SJSA1 (cell line): ENCODE data around the gene MFAP5. TPM values are rescaled to one million over a fixed set of nuclear protein-coding genes. Genes with fewer than 3 reads are reported as not detected.

Source experiments
- DNase-seq, 2 experiments: peaks; one replicate each; pipeline ENCODE4 v3.0.0-alpha.2; 2015 to 2020; ENCODE audit warnings: low spot score in 2 of 2, low read depth in 1 of 2
- H3K27ac ChIP-seq: fragments of 250-450 bp; sonication (Bioruptor Pico); 2 replicates; pipeline ENCODE4 v1.5.1; 2020; ENCODE audit warnings: mild to moderate bottlenecking, moderate library complexity
- H3K27me3 ChIP-seq: fragments of 250-450 bp; sonication (Bioruptor Pico); replicated peaks from 2 replicates; pipeline ENCODE4 v1.5.1; 2020; ENCODE audit warnings: mild to moderate bottlenecking, moderate library complexity
- H3K36me3 ChIP-seq: fragments of 250-450 bp; sonication (Bioruptor Pico); 2 replicates; pipeline ENCODE4 v1.5.1; 2020; ENCODE audit warnings: mild to moderate bottlenecking
- H3K4me1 ChIP-seq: fragments of 250-450 bp; sonication (Bioruptor Pico); replicated peaks from 2 replicates; pipeline ENCODE4 v1.6.1; 2021; ENCODE audit warnings: mild to moderate bottlenecking
- H3K4me3 ChIP-seq: fragments of 250-450 bp; sonication (Bioruptor Pico); 2 replicates; pipeline ENCODE4 v1.5.1; 2020; ENCODE audit warnings: mild to moderate bottlenecking
- H3K9me3 ChIP-seq: fragments of 250-450 bp; sonication (Bioruptor Pico); replicated peaks from 2 replicates; pipeline ENCODE4 v1.5.1; 2020; ENCODE audit warnings: mild to moderate bottlenecking
- total RNA-seq: library from RNA; depleted of rRNA; stranded (reverse); fragments of >200 nt; shearing (Covaris generic); gene quantifications from 2 replicates; pipeline ENCODE4 v1.2.3, GENCODE V29; 2014; rRNA removed

MFAP5 gene, protein sequence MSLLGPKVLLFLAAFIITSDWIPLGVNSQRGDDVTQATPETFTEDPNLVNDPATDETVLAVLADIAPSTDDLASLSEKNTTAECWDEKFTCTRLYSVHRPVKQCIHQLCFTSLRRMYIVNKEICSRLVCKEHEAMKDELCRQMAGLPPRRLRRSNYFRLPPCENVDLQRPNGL
- total RNA-seq, result 1.7 and 2.3 TPM in 2 replicates

DNA sequence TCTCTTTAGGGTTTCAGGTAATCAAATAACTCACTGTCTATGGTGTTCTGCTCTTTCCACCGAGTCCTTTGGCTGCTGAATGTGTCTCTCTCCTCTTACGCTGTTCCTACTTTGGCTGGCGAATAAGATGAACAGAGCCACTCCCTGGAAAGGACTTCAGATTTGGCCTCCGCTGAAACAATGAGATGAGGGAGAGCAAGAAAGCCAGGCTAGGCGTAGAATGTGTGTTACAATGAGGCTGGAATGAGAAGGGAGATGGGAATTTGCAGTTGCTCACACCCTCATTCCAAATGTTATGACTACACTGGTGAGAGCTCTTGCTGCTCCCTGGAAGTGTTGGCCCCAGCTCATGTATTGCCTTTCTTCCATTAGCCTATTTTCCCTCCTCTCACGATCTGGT, at the start of gene MFAP5:
Gene MFAP5 (minus strand): TSS at position 234 of the 400 bp plus-strand sequence. CDS start 722 bp downstream, outside the sequence.
- Histone ChIP-seq H3K27me3 (0 out of 2 replicates have a peak, but pooled peaks cover 6% of the 10 kb centered on the region), H3K27ac (no peak within 1 kb of the TSS), H3K4me1 (no peaks in the 10 kb centered on the region), H3K9me3 (no peaks in the 10 kb centered on the region), H3K36me3 (no peaks in the 10 kb centered on the region), H3K4me3 (no peak within 1 kb of the TSS)
- DNase-seq, result no peak

DNA sequence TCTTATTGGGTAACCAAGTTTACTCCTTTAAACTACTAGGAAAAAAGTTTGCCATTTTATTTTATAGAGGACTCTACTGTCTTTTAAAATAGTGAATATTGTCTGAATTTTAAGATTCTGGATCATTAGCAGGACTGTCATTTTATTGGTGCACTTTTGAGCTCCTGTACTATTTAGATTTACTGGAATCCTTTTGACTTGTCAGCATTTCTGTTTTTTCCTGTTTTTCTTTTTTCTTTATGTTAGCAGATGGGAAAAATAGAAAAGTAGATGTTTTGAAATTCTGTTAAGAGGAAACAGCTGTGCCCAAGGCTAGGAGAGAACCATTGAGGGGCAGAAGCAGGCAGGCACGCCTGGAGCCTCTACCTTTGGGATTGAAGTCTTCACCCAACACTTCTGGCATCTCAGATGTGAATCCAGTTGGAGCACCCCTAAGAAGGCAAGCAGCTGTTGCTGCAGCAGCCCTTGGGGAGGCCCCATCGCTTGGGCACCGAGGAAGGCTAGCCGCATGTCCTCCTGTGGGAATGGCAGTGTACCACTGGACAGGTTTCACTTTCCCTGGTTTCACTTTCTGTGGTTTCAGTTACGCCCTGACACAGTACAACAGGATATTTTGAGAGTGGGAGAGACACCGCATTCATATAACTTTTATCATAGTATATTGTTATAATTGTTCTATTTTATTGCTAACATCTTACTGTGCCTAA, 46.7 kb upstream of the MFAP5 start:
- no peaks in the 10 kb centered on the region for H3K27me3 ChIP-seq
- H3K4me3 ChIP-seq, result peak overlapping the region; percentile 24
- DNase-seq, result peak in 1 of 2 experiments; percentile 41
- no peak overlapping the region for H3K27ac ChIP-seq
- H3K36me3 ChIP-seq, result peaks cover 9% of the 10 kb centered on the region; the same call in 1 of the 2 replicates
- no peaks in the 10 kb centered on the region for H3K4me1 ChIP-seq
- H3K9me3 ChIP-seq, result no peaks in the 10 kb centered on the region

DNA sequence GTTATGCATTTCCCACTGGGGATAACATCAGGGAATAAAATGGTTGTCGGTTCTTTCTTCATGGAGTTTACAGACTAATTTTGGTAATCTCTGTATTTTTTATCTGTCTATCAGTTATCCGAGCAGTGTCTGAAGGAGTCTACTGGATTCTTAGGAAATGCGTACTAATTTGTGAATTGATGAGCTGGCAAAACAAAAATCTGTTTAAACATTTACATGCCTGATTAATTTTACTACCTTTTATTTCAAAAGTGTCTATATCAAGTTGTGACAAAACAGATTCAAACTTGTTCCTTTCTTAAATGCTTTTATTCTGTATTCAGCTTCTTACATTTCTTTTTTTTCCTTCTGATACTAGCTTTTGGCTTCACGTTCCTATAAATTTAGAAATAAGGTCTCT, 39.5 kb upstream of the MFAP5 start:
- no peak for DNase-seq
- no peak overlapping the region for H3K4me3 ChIP-seq
- H3K4me1 ChIP-seq, result 0 out of 2 replicates have a peak, but pooled peaks cover 4% of the 10 kb centered on the region
- no peak overlapping the region for H3K27ac ChIP-seq
- no peaks in the 10 kb centered on the region for H3K27me3 ChIP-seq
- peaks cover 21% of the 10 kb centered on the region for H3K36me3 ChIP-seq
- H3K9me3 ChIP-seq, result no peaks in the 10 kb centered on the region; the same call in 1 of the 2 replicates

DNA sequence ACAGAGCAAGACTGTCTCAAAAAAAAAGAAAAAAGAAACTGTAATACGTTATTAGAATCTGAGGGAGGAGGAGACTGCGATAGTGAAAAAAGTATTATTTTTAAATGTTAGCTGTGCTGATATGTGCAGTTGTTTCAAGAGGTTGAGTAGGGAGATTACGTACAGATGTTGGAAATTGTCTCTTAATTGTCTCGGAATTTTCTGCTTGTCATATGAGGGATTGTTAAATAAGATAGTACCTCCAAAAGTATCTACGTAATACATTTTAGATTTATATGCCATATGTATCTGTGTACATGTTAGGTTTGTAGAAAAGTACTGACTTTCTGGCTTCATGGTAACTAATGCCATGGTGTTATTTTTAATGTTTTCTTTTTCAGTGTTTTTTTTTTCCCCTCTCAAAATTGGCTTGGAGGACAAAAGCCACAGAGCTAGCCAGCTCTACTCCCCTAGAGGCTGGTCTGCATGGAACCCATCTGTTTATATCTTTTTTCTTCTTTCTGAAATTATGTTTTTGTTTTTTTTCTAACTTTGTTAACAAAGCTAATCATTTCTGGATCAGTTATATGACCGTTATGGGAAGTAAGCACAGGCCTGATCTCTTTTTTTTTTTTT, 38.5 kb upstream of the MFAP5 start:
- DNase-seq, result no peak
- H3K9me3 ChIP-seq, result no peaks in the 10 kb centered on the region; the same call in 1 of the 2 replicates
- H3K27me3 ChIP-seq, result no peaks in the 10 kb centered on the region
- H3K27ac ChIP-seq, result no peak overlapping the region
- 0 out of 2 replicates have a peak, but pooled peaks cover 4% of the 10 kb centered on the region for H3K4me1 ChIP-seq
- H3K36me3 ChIP-seq, result peaks cover 22% of the 10 kb centered on the region
- H3K4me3 ChIP-seq, result no peak overlapping the region

DNA sequence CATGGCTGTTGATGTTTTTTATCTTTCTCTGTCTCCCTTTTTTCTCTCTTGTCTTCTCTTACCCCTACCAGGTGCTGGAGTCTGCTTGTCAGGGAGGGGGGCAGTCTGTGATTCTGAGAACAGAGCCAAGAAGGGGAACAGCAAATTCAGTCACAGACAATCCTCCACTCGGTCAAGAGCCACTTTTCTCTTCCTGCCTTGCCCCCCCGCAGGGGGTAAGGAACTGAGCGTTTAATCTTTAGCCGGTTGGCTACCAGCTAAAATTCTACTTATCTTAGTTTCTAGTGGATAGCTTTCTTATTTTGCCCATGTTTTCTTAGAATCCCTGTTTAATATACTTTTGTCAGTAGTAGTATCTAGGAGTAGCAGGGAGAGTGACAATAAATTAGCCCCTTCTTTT, 37.1 kb upstream of the MFAP5 start:
- DNase-seq, result no peak
- Histone ChIP-seq H3K27ac (no peak overlapping the region), H3K9me3 (no peaks in the 10 kb centered on the region; the same call in 1 of the 2 replicates), H3K27me3 (no peaks in the 10 kb centered on the region), H3K36me3 (peaks cover 22% of the 10 kb centered on the region), H3K4me1 (0 out of 2 replicates have a peak, but pooled peaks cover 4% of the 10 kb centered on the region), H3K4me3 (no peak overlapping the region)

DNA sequence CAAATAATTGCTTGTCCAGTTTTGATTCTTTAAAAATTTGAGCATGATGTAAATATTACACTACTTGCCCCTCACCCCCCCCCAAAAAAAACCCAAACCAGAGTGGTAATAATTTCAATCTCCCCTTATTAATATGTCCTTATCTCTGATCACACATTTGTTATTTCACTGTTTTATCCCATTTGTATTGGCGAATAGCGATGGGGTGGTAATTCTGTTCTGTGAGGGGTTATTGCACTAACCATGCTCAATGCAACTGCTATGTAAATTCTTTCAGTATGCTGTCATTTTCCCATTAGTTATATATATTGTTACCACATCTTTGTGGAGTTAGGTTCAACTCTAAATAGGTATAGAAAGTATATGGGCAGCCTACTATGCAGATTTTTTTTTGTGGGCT, 36.3 kb upstream of the MFAP5 start:
- no peaks in the 10 kb centered on the region for H3K27me3 ChIP-seq
- no peaks in the 10 kb centered on the region; the same call in 1 of the 2 replicates for H3K9me3 ChIP-seq
- H3K4me3 ChIP-seq, result peak overlapping the region; percentile 97
- DNase-seq, result no peak
- peak overlapping the region; percentile 88 for H3K27ac ChIP-seq
- peaks cover 22% of the 10 kb centered on the region for H3K36me3 ChIP-seq
- 0 out of 2 replicates have a peak, but pooled peaks cover 4% of the 10 kb centered on the region for H3K4me1 ChIP-seq

DNA sequence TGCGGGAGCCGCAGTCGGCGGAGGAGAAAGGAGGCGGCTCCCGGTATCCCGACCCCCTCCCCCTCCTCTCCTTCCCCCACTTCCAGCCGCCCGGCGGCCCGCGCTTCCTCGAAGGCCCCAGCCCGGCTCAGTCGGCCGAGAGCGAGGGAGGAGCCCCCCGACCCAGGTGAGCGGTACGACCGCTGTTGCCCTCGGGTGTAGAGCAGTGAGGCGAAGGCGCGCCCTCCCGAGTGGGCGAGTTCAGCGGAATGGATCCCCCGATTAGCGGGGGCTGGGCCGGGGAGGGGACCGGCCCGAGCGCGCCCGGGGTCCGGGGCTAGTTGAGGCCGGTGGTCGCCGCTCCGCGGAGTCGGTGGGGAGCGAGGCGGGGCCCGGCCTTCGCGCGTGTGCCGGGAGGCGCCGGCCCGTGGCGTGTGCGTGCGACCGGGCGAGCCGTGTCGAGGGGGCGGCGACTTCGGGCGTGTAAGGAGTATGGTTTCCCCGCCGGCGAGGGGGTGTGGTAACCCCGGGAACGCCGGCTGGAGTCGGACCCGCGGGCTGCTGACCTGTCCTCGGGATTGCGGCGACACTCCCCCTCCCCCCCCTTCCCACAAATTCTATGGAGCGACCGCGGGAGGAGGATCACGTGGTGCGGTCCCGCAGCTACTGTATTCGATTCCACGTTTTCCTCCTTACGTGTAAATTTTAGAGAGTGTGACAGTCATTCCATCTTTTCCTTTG, 35.7 kb upstream of the MFAP5 start:
- Histone ChIP-seq H3K4me3 (peak overlapping the region; percentile 97), H3K27me3 (no peaks in the 10 kb centered on the region), H3K27ac (peak overlapping the region; percentile 88), H3K36me3 (peaks cover 22% of the 10 kb centered on the region), H3K9me3 (no peaks in the 10 kb centered on the region; the same call in 1 of the 2 replicates), H3K4me1 (0 out of 2 replicates have a peak, but pooled peaks cover 4% of the 10 kb centered on the region)
- DNase-seq, result peak; percentile 69 to 83

DNA sequence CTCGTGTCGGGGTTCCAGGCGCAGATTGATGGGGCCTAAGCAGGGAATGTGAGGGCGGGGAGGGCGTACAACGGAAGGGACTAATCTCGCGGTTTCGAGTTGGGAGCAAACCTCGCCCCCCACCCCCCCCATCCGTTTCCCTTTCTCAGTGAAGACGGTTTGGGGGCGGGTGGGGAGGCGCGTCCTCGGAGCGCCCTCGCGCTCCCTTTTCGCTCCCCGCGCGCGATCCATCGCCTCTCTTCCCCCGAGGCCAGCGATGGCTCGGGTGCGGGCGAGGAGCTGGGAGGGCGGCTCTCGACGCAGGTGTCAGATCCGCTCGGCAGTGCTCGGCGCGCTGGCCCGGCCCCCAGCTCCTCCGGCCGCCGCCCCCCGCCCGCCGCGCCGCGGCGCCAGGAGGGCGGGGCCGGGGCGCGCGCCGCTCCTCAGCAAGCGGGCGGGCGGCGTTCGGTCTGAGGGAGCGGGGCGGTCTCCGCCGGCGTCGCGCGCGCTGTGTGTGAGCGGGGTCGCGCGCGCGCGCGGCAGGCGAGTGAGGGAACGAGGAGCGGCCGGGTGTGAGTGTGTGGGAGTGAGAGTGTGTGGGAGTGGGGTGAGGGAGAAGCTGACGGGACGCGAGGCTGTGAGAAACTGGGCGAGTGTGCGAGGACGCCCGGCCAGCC, 35.0 kb upstream of the MFAP5 start, which contains the start of gene RIMKLB:
Gene RIMKLB (plus strand): TSS at position 516 of the 656 bp plus-strand sequence. CDS start 15,876 bp downstream, outside the sequence.
- Histone ChIP-seq H3K27ac (peak within 1 kb of the TSS; percentile 88), H3K9me3 (no peaks in the 10 kb centered on the region; the same call in 1 of the 2 replicates), H3K27me3 (no peaks in the 10 kb centered on the region), H3K4me3 (peak within 1 kb of the TSS; percentile 97), H3K4me1 (0 out of 2 replicates have a peak, but pooled peaks cover 4% of the 10 kb centered on the region), H3K36me3 (peaks cover 22% of the 10 kb centered on the region)
- peak; percentile 77 to 85 for DNase-seq

DNA sequence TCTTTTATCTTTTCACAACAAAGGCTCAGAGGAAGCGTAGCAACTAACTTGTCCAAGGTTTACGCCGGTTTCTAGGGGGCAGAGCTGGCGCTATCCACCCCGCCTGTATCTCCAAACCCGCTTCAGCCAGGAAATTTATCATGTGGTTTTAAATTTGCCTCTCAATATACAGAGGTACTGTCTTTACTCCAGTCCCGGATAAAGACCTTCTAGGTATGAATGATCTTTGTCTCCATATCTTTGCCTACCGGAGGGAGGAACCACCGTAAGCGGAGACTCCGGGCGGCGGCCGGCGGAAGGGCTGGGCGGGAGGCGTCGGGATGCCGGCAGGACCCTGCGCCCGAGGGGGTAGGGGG, 34.5 kb upstream of the MFAP5 start:
- H3K4me3 ChIP-seq, result peak overlapping the region; percentile 97
- DNase-seq, result no peak
- H3K4me1 ChIP-seq, result 0 out of 2 replicates have a peak, but pooled peaks cover 4% of the 10 kb centered on the region
- peak overlapping the region; percentile 88 for H3K27ac ChIP-seq
- H3K9me3 ChIP-seq, result no peaks in the 10 kb centered on the region; the same call in 1 of the 2 replicates
- peaks cover 22% of the 10 kb centered on the region for H3K36me3 ChIP-seq
- H3K27me3 ChIP-seq, result no peaks in the 10 kb centered on the region

DNA sequence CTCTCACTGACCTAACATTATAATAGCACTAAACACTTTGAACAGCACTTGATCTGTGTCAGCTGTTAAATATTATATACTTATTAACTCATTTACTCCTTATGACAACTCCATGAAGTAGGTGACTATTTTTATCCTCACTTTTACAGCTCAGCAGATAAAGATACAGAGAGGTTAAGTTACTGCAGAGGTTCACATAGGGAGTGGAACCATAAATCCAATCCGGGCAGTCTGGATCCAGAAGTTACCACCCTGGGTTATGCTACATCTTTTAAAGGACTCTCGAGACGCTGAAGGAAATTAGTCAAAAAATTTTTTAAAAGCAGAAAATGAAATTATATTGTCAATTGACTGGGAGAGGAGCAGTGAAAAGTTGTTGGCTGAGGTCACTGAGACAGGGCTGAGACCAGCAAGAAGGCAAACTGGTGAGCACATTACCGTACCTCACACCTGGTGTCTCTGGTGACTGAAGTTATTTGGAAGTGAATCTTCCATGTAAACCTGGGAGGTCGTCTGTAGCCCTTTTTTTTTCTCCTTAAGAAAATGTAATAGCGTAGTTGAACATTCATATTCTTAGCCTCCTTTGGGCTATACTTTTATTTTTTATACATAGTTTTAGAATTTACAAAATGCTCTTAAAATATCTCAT, 33.9 kb upstream of the MFAP5 start:
- DNase-seq, result no peak
- no peaks in the 10 kb centered on the region; the same call in 1 of the 2 replicates for H3K9me3 ChIP-seq
- 0 out of 2 replicates have a peak, but pooled peaks cover 4% of the 10 kb centered on the region for H3K4me1 ChIP-seq
- no peaks in the 10 kb centered on the region for H3K27me3 ChIP-seq
- peaks cover 22% of the 10 kb centered on the region for H3K36me3 ChIP-seq
- H3K4me3 ChIP-seq, result peak overlapping the region; percentile 97
- H3K27ac ChIP-seq, result no peak overlapping the region

DNA sequence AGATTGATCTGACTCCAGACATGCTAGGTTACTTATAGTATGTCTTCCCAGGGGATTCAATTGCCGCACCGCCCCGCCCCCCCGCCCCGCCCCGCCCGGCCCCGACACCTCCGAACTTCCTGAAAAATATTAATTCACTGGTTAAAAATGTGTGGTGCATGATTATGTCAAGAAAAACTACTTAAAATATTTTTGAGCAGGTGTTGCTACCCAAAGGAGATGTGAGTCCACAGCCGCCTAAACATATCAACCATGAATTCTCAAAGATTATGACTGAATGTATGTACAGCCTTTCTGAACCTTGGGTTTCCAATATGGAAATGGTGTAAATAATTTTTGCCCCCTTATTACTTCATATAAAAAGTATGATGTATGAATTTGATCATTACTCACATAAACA, 32.5 kb upstream of the MFAP5 start:
- no peak for DNase-seq
- Histone ChIP-seq H3K9me3 (no peaks in the 10 kb centered on the region; the same call in 1 of the 2 replicates), H3K27ac (no peak overlapping the region), H3K36me3 (peaks cover 18% of the 10 kb centered on the region), H3K27me3 (no peaks in the 10 kb centered on the region), H3K4me1 (0 out of 2 replicates have a peak, but pooled peaks cover 4% of the 10 kb centered on the region), H3K4me3 (no peak overlapping the region)

DNA sequence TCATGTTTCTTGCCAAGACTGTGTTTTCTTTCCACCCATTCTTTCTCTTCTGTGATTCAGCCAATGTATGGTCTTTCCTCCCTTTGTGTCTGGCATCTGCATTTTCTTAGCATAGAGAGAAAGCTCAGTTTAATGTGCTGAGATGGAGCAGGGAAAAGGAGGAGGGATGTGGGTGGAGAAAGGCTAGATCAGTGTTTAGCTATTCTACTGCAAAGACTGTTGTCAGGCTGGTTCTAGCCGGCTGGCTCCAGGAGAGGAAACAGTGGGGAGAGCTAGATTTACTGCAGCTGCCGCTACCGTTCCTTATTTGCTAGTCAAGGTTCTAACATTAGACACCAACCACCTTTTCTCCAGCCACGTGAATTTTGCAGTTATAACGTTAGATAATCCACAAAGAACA, 29.9 kb upstream of the MFAP5 start:
- DNase-seq, result no peak
- no peak overlapping the region for H3K4me3 ChIP-seq
- no peak overlapping the region for H3K27ac ChIP-seq

More for the DNA sequence above, 29.9 kb upstream of the MFAP5 start:
- no peaks in the 10 kb centered on the region for H3K9me3 ChIP-seq
- H3K36me3 ChIP-seq, result peaks cover 5% of the 10 kb centered on the region
- H3K27me3 ChIP-seq, result no peaks in the 10 kb centered on the region
- peaks cover 4% of the 10 kb centered on the region for H3K4me1 ChIP-seq
